Measurements from ENCODE around the gene RERE. TPM values are rescaled to one million over a fixed set of nuclear protein-coding genes. Genes with fewer than 3 reads are reported as not detected.

RERE gene
- total and polyA plus RNA-seq, 2 donors (not counting 3 experiments of a cell fraction or from before 2014, with no cell fraction given), result 14.1 to 113 TPM

DNA sequence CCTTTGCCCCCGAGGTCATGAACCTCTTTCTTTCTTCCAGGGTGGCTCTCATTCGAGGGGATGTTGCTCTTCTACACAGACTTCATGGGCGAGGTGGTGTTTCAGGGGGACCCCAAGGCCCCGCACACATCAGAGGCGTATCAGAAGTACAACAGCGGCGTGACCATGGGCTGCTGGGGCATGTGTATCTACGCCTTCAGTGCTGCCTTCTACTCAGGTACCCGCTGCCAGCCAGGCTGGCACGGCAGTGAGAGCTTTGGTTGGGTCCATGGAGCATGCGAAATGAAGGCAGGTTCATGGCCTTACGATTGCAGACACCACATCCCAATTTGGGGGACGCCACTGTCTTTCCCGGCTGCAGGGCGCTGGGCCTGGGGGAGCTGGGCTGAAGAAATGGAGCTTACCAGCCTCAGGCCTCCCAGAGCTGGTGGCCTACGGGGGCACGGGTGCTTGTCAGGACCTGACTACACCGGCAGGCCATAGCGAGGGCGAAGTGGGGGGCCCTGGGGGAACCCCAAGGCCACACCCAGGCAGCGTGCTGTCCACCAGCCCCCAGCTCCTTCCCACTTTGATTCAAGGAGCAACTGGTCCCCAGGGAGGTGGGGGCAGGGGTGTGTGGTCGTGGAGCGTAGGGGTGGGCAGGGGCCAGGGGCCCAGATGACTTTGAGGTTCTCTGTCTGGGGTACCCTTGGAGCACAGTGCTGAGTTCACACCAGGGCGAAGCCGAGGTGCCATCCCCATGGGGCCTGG is 479.5 kb downstream of the RERE start:
- no peak overlapping the region for H3K4me2 ChIP-seq (ENCODE audit: insufficient read depth, low read length)
- H3K4me3 ChIP-seq (replicated peaks in 1 of 3; ENCODE audit: insufficient read depth in 1 of 3, low read depth in 1 of 3, low read length in 3 of 3), result no peak overlapping the region
- no peak overlapping the region for H3K9ac ChIP-seq (replicated peaks; ENCODE audit: extremely low read depth, insufficient read depth, low read length)
- TF ChIP-seq MYC (IDR thresholded peaks at IDR 0.05; ENCODE audit: low read depth, low read length) (no peak), JUN (IDR thresholded peaks at IDR 0.05; ENCODE audit: borderline replicate concordance, insufficient read depth, insufficient read length, low read depth) (no peak), EZH2 (IDR thresholded peaks at IDR 0.05; ENCODE audit: borderline replicate concordance, low read depth, low read length, severe bottlenecking) (no peak), POLR2AphosphoS5 (IDR thresholded peaks at IDR 0.05; ENCODE audit: insufficient read depth, low read depth, low read length) (no peak), POLR2A (IDR thresholded peaks at IDR 0.05; ENCODE audit: low read depth, low read length) (no peak), GATA2 (IDR thresholded peaks at IDR 0.05; ENCODE audit: insufficient read depth, insufficient read length, low read depth, low read length) (no peak), FOS (IDR thresholded peaks at IDR 0.05; ENCODE audit: borderline replicate concordance, insufficient read depth, low read length) (no peak)
- TF ChIP-seq, protein P1, sequence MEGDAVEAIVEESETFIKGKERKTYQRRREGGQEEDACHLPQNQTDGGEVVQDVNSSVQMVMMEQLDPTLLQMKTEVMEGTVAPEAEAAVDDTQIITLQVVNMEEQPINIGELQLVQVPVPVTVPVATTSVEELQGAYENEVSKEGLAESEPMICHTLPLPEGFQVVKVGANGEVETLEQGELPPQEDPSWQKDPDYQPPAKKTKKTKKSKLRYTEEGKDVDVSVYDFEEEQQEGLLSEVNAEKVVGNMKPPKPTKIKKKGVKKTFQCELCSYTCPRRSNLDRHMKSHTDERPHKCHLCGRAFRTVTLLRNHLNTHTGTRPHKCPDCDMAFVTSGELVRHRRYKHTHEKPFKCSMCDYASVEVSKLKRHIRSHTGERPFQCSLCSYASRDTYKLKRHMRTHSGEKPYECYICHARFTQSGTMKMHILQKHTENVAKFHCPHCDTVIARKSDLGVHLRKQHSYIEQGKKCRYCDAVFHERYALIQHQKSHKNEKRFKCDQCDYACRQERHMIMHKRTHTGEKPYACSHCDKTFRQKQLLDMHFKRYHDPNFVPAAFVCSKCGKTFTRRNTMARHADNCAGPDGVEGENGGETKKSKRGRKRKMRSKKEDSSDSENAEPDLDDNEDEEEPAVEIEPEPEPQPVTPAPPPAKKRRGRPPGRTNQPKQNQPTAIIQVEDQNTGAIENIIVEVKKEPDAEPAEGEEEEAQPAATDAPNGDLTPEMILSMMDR (IDR thresholded peaks at IDR 0.05; ENCODE audit: extremely low read depth in 1 of 2, insufficient read depth in 1 of 2, low read depth in 1 of 2, low read length in 2 of 2), result no peak
- TF ChIP-seq, protein P2, sequence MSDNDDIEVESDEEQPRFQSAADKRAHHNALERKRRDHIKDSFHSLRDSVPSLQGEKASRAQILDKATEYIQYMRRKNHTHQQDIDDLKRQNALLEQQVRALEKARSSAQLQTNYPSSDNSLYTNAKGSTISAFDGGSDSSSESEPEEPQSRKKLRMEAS (IDR thresholded peaks at IDR 0.05; ENCODE audit: insufficient read depth, insufficient read length), result no peak
- no peak overlapping the region for H3K27ac ChIP-seq (ENCODE audit: insufficient read depth, low read depth, low read length)
- no peaks in the 10 kb centered on the region for H3K27me3 ChIP-seq (ENCODE audit: control insufficient read depth in 2 of 2, insufficient read depth in 2 of 2, low read length in 2 of 2)
- H2AFZ ChIP-seq (ENCODE audit: low read depth, low read length), result no peak overlapping the region
- no peak for FAIRE-seq
- H3K9me1 ChIP-seq (replicated peaks; ENCODE audit: control insufficient read depth, extremely low read depth, insufficient read depth, low read length), result no peaks in the 10 kb centered on the region
- no peaks in the 10 kb centered on the region for H3K4me1 ChIP-seq (ENCODE audit: control insufficient read depth, extremely low read depth, insufficient read depth, low read length)
- H3K79me2 ChIP-seq (ENCODE audit: control insufficient read depth, insufficient read depth, low read length), result no peaks in the 10 kb centered on the region
- CTCF ChIA-PET, result interaction anchor here (1.1 to 1.3 kb wide), 2 partner anchors 9 to 11 kb away, joined by 3 to 7 read pairs; no protein-coding TSS in a partner anchor
- no peak for DNase-seq (ENCODE audit: low read depth, low spot score)
- intact Hi-C loops (cut with micrococcal nuclease), result no loop called here
- no peaks in the 10 kb centered on the region for H4K20me1 ChIP-seq (replicated peaks; ENCODE audit: control insufficient read depth, extremely low read depth, insufficient read depth, low read length)
- H3K9me3 ChIP-seq (replicated peaks; ENCODE audit: control insufficient read depth, insufficient read depth, low read length), result no peaks in the 10 kb centered on the region
- BruUV-seq (replicated peaks), result no TSS peak
- POLR2A ChIA-PET, result no interaction called here
- dilution Hi-C loops (cut with MboI; ENCODE audit: extremely low pct_ligation_motif_present, low sequenced_read_pairs), result no loop called here
- no peaks in the 10 kb centered on the region for H3K36me3 ChIP-seq (ENCODE audit: control insufficient read depth in 2 of 2, extremely low read depth in 1 of 2, insufficient read depth in 2 of 2, low read length in 2 of 2)
